Kidney glomerular epithelial cell (primary cell): Measurements from ENCODE around the gene UBL4B.

ENCODE experiments used
- DNase-seq: peaks from one replicate; lab custom pipeline; 2025; lab: John Stamatoyannopoulos, UW

Gene UBL4B

GRCh38 chr1:110114784-110115183 lies 2.5 kb downstream of the UBL4B start:
- DNase-seq: no peak

- peak; percentile 42 for DNase-seq
Measured at GRCh38 chr1:110118636-110119396, 6.6 kb downstream of the UBL4B start.

- no peak for DNase-seq
Measured at GRCh38 chr1:110119843-110120242, 7.6 kb downstream of the UBL4B start.

- DNase-seq: no peak
Measured at GRCh38 chr1:110120960-110121561, 8.8 kb downstream of the UBL4B start.

GRCh38 chr1:110123224-110123623 lies 11.0 kb downstream of the UBL4B start:
- no peak for DNase-seq

GRCh38 chr1:110125810-110126209 lies 13.6 kb downstream of the UBL4B start:
- DNase-seq: no peak

- no peak for DNase-seq
Measured at GRCh38 chr1:110130113-110130591, 17.9 kb downstream of the UBL4B start.

- no peak for DNase-seq
Measured at GRCh38 chr1:110130989-110131388, 18.7 kb downstream of the UBL4B start.

- no peak for DNase-seq
Measured at GRCh38 chr1:110132682-110133081, 20.4 kb downstream of the UBL4B start.

- DNase-seq: no peak
Measured at GRCh38 chr1:110133436-110133835, 21.2 kb downstream of the UBL4B start.

GRCh38 chr1:110134050-110134595 lies 21.9 kb downstream of the UBL4B start:
- DNase-seq: no peak

- DNase-seq: no peak
Measured at GRCh38 chr1:110135246-110135645, 23.0 kb downstream of the UBL4B start.

- DNase-seq: no peak
Measured at GRCh38 chr1:110135666-110136065, 23.4 kb downstream of the UBL4B start.

- DNase-seq: no peak
Measured at GRCh38 chr1:110136911-110137310, 24.7 kb downstream of the UBL4B start.

- DNase-seq: no peak
Measured at GRCh38 chr1:110138956-110139355, 26.7 kb downstream of the UBL4B start.

- no peak for DNase-seq
Measured at GRCh38 chr1:110144366-110144765, 32.1 kb downstream of the UBL4B start.

- DNase-seq: no peak
Measured at GRCh38 chr1:110148961-110149360, 36.7 kb downstream of the UBL4B start.

- DNase-seq: peak; percentile 21
Measured at GRCh38 chr1:110150330-110151174, 38.3 kb downstream of the UBL4B start, which contains the start of gene SLC6A17. Gene SLC6A17 (plus strand): TSS chr1:110150494. CDS start chr1:110166930, 16,436 bp downstream.

GRCh38 chr1:110151175-110151669 lies 39.0 kb downstream of the UBL4B start:
- DNase-seq: no peak

GRCh38 chr1:110152133-110152785 lies 40.0 kb downstream of the UBL4B start:
- DNase-seq: peak; percentile 39

GRCh38 chr1:110153407-110153950 lies 41.2 kb downstream of the UBL4B start:
- DNase-seq: no peak
